Stimulated activated memory B cell treated with anti-CD40 and anti-IgM and Interleukin-4, amounts not matched to agents 10 μg/mL and 1 μg/mL and 100 μg/mL, for 72 hours (primary cell): ENCODE measurements around the gene ALDH3A1.
"Not testable (repeated sequence)": the region's sequence is repeated elsewhere in the genome, so short reads cannot be mapped to it uniquely, and the experiment has no call there.

Experiments
- ATAC-seq: fragments of 150-1000 bp; cut with Tn5 transposase; 2 replicates; pipeline ENCODE4 v1.10.0; 2021
- H3K27ac Mint-ChIP-seq: one replicate; pipeline ENCODE4 v1.8.0; 2022; ENCODE audit warnings: mild to moderate bottlenecking, mixed read lengths
- H3K27me3 Mint-ChIP-seq: one replicate; pipeline ENCODE4 v1.8.0; 2022; ENCODE audit warnings: mixed read lengths
- H3K36me3 Mint-ChIP-seq: one replicate; pipeline ENCODE4 v1.8.0; 2022; ENCODE audit warnings: mixed read lengths
- H3K4me1 Mint-ChIP-seq: one replicate; pipeline ENCODE4 v1.8.0; 2022; ENCODE audit warnings: mixed read lengths
- H3K4me3 Mint-ChIP-seq: one replicate; pipeline ENCODE4 v1.8.0; 2022; ENCODE audit warnings: mild to moderate bottlenecking, moderate library complexity, mixed read lengths
- H3K9me3 Mint-ChIP-seq: one replicate; pipeline ENCODE4 v1.8.0; 2022; ENCODE audit warnings: mixed read lengths

ALDH3A1 gene

DNA sequence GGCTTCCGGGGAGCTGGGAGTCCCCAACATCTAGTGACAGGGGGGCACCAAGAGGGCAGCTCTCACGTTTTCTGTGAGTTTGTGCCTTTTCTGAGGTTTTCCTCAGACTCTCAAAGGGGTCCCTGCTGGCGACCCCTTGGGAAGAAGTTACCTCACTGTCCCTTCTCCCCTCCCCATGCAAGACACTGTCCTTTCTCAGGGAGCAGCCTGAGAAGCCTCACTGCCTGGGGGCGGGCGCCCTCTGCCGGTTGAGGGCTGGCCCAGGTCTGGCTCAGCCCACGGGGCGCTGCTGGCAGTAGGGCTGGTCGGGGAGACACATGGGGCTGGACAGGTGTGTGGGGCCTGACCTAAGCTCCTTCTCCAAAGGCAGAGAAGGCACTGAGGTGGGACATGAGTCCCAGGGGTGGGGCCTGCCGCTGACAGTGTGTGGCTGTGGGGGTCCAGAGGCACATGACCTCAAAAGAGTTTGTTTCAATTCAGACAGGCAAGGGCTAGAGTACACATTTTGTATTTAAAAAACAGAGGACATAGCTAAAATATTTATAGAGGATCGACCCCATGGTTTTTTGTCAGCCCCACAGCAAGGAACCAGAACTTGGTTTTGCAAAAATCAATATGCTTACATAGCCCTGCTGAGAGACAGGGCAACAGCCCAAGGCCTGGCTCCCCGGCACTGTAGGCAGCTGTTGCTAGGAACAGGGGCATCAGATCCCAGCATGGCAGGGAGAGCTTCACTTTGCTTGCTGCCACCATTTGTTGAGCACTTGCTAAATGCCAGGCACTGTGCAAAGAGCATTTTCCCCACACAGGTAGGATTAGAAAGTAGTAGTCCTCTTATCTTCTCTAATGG is 18.5 kb upstream of the ALDH3A1 start:
- Mint-ChIP-seq H3K4me1 (peaks cover 25% of the 10 kb centered on the region), H3K4me3 (no peak overlapping the region), H3K27ac (no peak overlapping the region)

DNA sequence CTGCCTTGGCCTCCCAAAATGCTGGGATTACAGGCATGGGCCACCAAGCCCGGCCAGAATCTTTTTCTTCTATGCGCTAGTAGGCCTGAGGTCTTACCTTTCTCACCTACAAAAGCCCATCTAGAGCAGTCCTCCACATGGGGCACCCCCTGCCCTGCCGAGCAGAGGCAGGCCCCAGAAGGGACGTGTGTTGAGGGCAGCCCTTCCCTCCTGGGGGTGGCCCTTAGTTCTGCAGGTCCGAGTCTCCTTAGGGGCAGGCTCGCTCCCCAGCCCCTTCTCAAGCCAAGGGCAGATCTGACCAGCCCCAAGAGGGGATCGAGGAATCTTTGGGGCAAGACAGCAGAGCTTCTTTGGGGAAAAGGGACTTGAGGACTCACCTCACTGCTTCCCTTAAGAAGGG is 17.9 kb upstream of the ALDH3A1 start:
- Mint-ChIP-seq H3K9me3 (no peaks in the 10 kb centered on the region), H3K36me3 (no peaks in the 10 kb centered on the region), H3K27ac (no peak overlapping the region), H3K27me3 (no peaks in the 10 kb centered on the region), H3K4me1 (peaks cover 25% of the 10 kb centered on the region), H3K4me3 (no peak overlapping the region)
- ATAC-seq, result no peak

More for the DNA sequence above, 18.5 kb upstream of the ALDH3A1 start:
- peak; percentile 87 for ATAC-seq
- no peaks in the 10 kb centered on the region for H3K36me3 Mint-ChIP-seq
- no peaks in the 10 kb centered on the region for H3K9me3 Mint-ChIP-seq
- H3K27me3 Mint-ChIP-seq, result no peaks in the 10 kb centered on the region

- peaks cover 25% of the 10 kb centered on the region for H3K4me1 Mint-ChIP-seq
- H3K4me3 Mint-ChIP-seq, H3K9me3 Mint-ChIP-seq, H3K27me3 Mint-ChIP-seq, H3K27ac Mint-ChIP-seq, H3K36me3 Mint-ChIP-seq, ATAC-seq: not testable (repeated sequence)
These were observed 15.9 kb upstream of the ALDH3A1 start for GRCh38 chr17:19763991-19764390.

DNA sequence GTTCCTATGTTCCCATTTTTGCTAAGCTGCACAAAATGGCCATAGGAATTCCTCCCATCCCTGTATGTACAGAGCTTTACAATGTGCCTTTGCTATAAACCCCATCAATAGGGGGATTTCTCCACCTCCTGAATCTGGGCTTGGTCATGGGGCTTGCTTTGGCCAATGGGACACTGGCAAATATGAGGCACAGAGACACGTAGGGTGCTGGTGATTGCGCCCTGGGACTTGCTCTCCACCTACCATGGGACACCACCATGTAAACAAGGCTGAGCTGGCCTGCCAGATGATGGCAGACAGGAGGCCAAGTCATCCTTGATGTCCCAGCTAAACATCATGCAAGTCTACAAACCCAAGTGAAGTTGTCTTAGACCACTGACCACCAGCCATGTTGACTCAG is 15.3 kb upstream of the ALDH3A1 start:
- no peak for ATAC-seq
- no peak overlapping the region for H3K27ac Mint-ChIP-seq
- H3K4me3 Mint-ChIP-seq, result no peak overlapping the region
- no peaks in the 10 kb centered on the region for H3K27me3 Mint-ChIP-seq
- peaks cover 22% of the 10 kb centered on the region for H3K4me1 Mint-ChIP-seq
- no peaks in the 10 kb centered on the region for H3K36me3 Mint-ChIP-seq
- no peaks in the 10 kb centered on the region for H3K9me3 Mint-ChIP-seq

GRCh38 chr17:19762515-19762961 is 14.4 kb upstream of the ALDH3A1 start:
- Mint-ChIP-seq H3K4me1 (peaks cover 18% of the 10 kb centered on the region), H3K9me3 (no peaks in the 10 kb centered on the region), H3K27me3 (no peaks in the 10 kb centered on the region), H3K4me3 (no peak overlapping the region), H3K36me3 (no peaks in the 10 kb centered on the region), H3K27ac (no peak overlapping the region)
- peak; percentile 82 for ATAC-seq

DNA sequence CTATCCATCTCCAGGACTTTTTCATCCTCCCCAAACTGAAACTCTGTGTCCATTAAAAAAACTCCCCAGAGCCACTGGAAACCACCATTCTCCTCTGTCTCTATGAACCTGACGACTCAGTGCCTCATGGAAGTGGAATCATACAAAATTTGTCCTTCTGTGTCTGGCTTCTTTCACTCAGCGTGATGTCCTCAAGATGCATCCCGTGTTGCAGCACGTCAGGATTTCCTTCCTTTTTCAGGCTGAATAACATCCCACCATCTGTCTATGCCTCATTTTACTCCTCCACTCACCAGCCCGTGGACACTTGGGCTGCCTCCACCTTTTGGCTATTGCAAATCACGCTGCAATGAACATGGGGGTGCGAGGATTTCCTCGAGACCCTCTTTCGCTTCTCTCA is 12.6 kb upstream of the ALDH3A1 start:
- Mint-ChIP-seq H3K4me3 (no peak overlapping the region), H3K27ac (no peak overlapping the region), H3K36me3 (no peaks in the 10 kb centered on the region), H3K4me1 (peaks cover 27% of the 10 kb centered on the region), H3K9me3 (no peaks in the 10 kb centered on the region), H3K27me3 (no peaks in the 10 kb centered on the region)
- ATAC-seq, result no peak

- H3K27ac Mint-ChIP-seq, result no peak overlapping the region
- no peak overlapping the region for H3K4me3 Mint-ChIP-seq
- ATAC-seq, result no peak
- H3K27me3 Mint-ChIP-seq, result no peaks in the 10 kb centered on the region
- no peaks in the 10 kb centered on the region for H3K9me3 Mint-ChIP-seq
- peaks cover 36% of the 10 kb centered on the region for H3K4me1 Mint-ChIP-seq
- H3K36me3 Mint-ChIP-seq, result no peaks in the 10 kb centered on the region
These were observed 11.8 kb upstream of the ALDH3A1 start for GRCh38 chr17:19759568-19760549.

DNA sequence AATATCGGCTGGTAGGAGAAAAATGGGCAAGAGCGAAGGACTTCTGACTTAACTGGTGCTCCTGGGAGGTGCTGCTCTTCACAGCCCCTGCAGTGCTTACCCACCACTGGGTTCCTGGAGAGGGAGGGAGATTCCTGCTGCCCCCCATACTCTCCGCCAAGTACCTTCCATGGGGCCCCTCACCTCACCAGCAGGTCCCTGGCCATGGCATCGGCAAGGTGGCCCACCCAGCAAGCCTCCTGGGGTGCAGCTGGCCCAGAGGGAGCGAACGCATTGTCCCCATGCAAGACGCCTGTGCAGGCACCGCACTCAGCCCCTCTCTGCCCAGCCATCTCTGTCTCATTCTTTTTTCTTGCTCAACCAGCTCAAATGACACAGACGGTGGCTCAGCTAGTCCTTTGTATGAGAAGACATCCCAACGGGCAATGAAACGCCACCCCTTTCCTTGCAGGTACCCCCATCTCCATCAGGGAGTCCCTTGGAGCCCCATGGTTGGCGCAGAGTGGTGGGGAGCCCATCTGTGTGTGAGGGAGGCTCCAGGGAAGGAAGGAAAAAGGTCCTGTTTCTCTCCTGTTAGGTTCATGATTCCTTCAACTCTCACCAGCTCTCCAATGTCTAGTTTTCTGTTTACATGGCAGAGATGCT is 9.6 kb upstream of the ALDH3A1 start:
- no peak for ATAC-seq
- Mint-ChIP-seq H3K4me3 (no peak overlapping the region), H3K27ac (no peak overlapping the region), H3K9me3 (no peaks in the 10 kb centered on the region), H3K4me1 (peaks cover 51% of the 10 kb centered on the region), H3K27me3 (no peaks in the 10 kb centered on the region), H3K36me3 (no peaks in the 10 kb centered on the region)

DNA sequence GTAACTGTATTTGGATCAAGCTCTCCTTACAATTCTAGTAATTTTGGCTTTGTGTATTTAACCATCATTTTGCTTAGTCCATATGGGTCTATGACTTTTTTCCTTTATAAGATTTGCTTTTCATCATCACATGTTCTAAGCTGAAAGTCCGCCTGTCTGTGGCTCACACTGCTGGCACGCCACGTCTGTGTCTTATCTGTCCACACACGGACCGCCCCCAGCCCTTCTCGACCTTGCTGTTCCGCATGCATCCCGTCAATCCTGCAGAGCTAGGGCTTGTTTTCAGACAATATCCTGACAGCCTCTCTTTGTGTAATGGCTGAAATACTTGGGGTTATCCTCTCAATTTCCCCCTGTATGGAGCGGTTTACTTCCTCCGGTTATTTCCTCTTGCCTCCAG is 8.4 kb upstream of the ALDH3A1 start:
- no peak for ATAC-seq
- H3K27ac Mint-ChIP-seq, result peak overlapping the region; percentile 91
- no peaks in the 10 kb centered on the region for H3K27me3 Mint-ChIP-seq
- no peaks in the 10 kb centered on the region for H3K9me3 Mint-ChIP-seq
- H3K4me1 Mint-ChIP-seq, result peaks cover 52% of the 10 kb centered on the region
- H3K4me3 Mint-ChIP-seq, result no peak overlapping the region
- no peaks in the 10 kb centered on the region for H3K36me3 Mint-ChIP-seq

GRCh38 chr17:19755821-19756510 is 7.9 kb upstream of the ALDH3A1 start:
- peak overlapping the region; percentile 59 for H3K4me3 Mint-ChIP-seq
- no peaks in the 10 kb centered on the region for H3K9me3 Mint-ChIP-seq
- ATAC-seq, result peak; percentile 80
- no peaks in the 10 kb centered on the region for H3K27me3 Mint-ChIP-seq
- H3K4me1 Mint-ChIP-seq, result peaks cover 52% of the 10 kb centered on the region
- no peaks in the 10 kb centered on the region for H3K36me3 Mint-ChIP-seq
- peak overlapping the region; percentile 91 for H3K27ac Mint-ChIP-seq

- H3K27me3 Mint-ChIP-seq, result no peaks in the 10 kb centered on the region
- H3K4me3 Mint-ChIP-seq, result peak overlapping the region; percentile 16
- H3K4me1 Mint-ChIP-seq, result peaks cover 52% of the 10 kb centered on the region
- no peaks in the 10 kb centered on the region for H3K9me3 Mint-ChIP-seq
- H3K36me3 Mint-ChIP-seq, result no peaks in the 10 kb centered on the region
- ATAC-seq, result peak; percentile 54
- H3K27ac Mint-ChIP-seq, result peak overlapping the region; percentile 91
These were observed 7.3 kb upstream of the ALDH3A1 start for GRCh38 chr17:19755392-19755791.

DNA sequence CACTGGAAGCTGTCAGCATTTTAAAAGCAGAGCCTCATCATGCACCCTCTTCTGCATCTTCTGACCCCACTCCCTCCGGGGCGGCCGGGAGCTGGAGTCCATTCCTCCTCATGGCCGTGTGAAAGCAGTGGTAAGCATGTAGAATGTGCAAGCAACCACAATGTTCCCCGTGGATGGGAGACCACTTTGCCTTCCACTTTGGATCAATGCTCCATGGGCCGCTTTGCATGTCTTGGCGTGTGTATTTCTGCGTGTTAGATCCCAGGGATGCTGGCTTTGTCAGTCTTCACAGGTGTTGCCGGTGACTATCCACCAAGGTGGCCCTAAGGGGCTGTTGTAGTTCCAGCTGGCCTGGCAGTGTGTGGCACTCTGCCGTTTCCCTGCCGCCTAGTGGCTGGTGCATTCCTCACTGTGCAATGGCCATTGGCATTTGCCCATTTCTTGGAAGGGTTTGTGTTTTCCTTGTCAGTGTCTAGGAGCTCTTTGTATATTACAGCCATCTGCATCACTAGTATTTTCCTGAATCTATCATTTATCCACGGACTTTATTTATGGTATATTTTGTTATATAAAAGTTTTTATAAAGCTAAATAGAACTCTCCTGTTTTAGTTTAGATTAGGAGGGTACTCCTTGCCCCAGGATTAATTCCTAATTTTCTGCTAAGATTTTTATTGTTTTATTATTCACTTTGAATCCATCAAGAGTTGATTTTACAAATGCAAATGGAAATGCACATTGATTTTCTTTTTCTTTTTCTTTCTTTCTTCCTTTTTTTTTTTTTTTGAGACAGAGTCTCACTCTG is 5.8 kb upstream of the ALDH3A1 start:
- Mint-ChIP-seq H3K9me3 (no peaks in the 10 kb centered on the region), H3K4me3 (peak overlapping the region; percentile 59), H3K27ac (peak overlapping the region; percentile 91), H3K27me3 (peaks cover 7% of the 10 kb centered on the region), H3K4me1 (peaks cover 52% of the 10 kb centered on the region), H3K36me3 (no peaks in the 10 kb centered on the region)
- ATAC-seq, result no peak

GRCh38 chr17:19753051-19753509 is 5.0 kb upstream of the ALDH3A1 start:
- no peak overlapping the region for H3K27ac Mint-ChIP-seq
- no peaks in the 10 kb centered on the region for H3K36me3 Mint-ChIP-seq
- peaks cover 52% of the 10 kb centered on the region for H3K4me1 Mint-ChIP-seq
- peaks cover 15% of the 10 kb centered on the region for H3K27me3 Mint-ChIP-seq
- no peaks in the 10 kb centered on the region for H3K9me3 Mint-ChIP-seq
- H3K4me3 Mint-ChIP-seq, result no peak overlapping the region
- ATAC-seq, result no peak
